GM11168 (cell line): ENCODE measurements around the gene ELOF1.

Experiments
- in situ Hi-C: fragments of 300-500 bp; cut with MboI; formaldehyde crosslinking; loops from one replicate; pipeline ENCODE4 v1.12.0; 2022; ENCODE audit warnings: low sequenced_read_pairs; ENCODE audit not compliant: unreplicated experiment

ELOF1 gene

DNA sequence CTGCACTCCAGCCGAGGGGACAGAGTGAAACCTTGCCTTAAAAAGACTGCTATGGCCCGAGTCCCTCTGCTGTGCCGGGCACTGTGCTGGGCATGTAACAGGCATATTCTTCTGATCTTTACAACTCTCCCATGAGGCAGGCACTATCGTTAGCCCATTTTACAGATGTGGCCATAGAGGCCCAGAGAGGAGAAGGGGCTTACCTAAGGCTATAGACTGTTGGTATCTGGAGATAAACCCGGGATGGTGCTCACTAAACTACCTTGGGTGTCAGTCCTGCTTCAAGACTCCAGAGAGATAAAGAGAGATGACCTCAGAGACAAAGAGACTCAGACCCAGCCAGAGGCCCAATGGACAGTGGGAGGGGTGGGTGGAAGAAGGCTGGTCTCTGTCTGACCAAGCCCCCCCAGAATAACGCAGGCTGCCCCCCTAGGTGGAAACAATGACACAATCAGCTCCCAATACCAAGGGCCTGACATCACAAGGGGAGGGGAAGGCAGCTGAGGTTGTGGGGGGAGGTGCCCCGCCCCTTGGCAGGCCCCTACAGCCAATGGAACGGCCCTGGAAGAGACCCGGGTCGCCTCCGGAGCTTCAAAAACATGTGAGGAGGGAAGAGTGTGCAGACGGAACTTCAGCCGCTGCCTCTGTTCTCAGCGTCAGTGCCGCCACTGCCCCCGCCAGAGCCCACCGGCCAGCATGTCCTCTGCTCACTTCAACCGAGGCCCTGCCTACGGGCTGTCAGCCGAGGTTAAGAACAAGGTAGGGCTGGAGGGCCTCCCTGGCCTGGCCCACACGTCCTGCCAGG lies 20.6 kb downstream of the ELOF1 start, which contains the start of gene CNN1:
CNN1 (plus strand) TSS at position 620 of the 805 bp plus-strand sequence; CDS start at position 697, 77 bp downstream.
- in situ Hi-C loops: no loop called here

DNA sequence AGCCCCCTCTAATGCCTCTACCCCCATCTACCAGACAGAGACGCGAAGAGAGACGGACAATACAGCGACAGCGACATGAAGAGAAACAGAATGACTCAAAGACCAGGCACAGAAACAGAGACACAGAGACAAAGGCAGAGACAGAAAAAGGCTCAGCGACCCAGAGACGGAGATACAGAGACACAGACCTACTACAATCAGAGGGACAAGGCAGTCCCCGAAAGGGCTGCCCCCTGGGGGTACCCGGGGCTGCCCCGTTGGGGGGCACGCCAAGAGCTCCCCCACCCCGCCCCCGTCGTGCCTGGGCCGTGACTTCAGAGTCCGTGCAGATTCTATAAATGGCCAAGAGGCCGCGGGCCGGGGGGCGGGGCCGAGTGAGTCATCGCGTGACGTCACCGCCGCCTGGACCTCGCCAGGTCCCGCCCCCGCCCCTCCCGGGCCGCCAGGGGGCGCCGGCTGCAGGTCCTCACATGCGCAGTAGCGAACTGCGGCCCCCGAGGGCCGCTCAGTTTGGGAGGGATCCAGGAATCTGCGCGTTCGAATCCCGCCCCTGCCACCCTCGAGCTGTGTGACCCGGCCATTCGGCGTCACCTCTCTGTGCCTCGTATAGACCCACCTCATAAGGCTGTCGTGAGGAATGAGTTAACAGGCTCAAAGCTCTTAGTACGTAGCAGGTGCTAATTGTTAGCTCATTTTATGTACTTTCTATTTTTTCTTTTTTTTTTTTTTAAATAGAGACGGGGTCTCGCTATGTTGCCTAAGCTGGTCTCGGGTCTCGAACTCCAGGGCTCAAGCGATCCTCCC lies 23.0 kb downstream of the ELOF1 start:
- in situ Hi-C loops: no loop called here

DNA sequence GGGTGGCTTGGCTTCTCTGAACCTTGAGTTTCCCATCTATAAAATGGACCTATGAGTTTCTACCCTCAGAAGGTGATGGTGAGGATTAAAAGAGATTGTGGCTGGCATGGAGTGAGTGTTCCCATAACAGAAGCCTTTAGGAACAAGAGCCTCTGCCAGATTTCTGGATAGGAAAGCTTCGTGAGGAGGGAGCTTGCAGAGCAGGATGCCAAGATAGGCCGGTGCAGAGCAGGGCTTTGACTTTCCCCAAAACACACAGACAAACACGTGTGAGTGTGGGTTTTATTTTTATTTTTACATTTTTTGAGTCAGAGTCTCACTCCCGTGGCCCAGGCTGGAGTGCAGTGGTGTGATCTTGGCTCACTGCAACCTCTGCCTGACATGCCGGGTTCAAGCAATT lies 24.1 kb downstream of the ELOF1 start:
- in situ Hi-C loops: no loop called here

DNA sequence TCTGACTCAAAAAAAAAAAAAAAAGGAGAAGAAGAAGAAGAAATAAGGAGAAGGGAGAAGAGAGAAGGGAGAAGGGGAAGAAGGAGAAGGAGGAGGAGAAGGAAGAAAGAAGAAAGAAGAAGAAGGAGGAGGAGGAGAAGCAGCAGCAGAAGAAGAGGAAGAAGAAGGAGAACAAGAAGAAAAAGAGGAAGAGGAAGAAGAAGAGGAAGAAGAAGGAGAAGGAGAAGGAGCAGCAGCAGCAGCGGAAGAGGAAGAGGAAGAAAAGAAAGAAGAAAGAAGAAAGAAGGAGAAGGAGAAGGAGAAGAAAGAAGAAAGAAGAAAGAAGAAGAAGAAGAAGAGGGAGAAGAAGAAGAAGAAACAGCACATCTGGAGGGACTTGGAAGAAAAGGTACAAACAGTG lies 24.5 kb downstream of the ELOF1 start:
- in situ Hi-C loops: no loop called here

DNA sequence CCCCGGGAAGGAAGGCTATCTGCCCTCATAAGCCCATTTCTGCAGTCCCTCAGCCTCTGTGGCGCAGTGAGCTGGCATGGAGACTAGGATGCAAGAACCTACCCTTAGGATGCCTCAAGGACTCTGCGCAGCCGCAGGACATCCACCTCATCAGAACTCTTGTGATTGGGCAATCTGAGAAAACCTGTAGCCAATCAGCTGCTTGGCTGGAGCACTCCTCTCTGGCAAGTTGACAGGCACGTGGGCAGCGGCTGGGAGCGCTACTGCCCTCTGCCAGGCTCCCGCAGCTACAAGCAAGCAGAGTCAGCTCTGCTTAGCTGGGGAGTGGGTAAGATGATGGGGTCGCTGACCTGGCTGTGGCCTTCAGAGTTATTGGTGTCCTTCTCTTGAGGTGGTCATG lies 28.6 kb downstream of the ELOF1 start:
- in situ Hi-C loops: no loop called here

DNA sequence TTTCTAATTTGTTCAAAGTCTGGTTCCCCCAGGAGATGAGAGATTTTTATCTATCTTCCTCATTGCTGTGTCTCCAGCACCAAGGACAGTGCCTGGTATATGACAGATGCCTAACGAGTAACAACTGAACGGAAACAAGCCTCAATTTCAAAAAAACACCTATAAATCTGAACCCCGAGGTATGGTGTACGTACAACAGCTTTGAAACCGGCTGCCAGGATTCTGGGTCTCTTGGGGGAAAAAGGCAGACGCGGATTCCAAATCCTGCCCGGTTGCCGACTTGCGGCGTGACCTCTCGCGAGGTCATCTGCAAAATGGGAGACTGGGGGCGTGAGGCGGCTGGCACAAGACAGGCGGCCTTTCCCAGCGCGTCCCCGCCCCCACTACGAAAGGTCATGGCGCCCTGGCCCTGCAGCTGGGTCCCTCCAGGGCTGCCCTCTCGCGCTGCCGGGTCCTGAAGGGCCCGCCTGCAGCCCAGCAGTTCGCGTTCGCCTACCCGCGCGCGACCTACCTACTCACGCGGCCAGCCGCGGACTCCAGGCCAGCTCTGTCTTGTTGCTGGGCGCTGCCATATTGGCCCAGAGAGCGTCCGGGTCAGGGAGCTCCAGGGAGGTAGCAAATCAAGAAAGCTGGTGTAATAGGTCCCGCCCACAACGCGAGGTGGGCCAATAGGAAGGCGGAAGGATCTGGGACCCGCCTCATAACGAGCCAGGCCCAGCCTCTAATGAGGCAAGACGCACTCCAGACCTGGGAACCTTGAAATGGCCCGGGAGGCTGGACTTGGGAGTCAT lies 30.3 kb downstream of the ELOF1 start, which contains the start of gene ECSIT:
ECSIT (minus strand) TSS at position 584 of the 791 bp plus-strand sequence. CDS start 9,964 bp downstream, outside the sequence.
- in situ Hi-C loops: no loop called here

DNA sequence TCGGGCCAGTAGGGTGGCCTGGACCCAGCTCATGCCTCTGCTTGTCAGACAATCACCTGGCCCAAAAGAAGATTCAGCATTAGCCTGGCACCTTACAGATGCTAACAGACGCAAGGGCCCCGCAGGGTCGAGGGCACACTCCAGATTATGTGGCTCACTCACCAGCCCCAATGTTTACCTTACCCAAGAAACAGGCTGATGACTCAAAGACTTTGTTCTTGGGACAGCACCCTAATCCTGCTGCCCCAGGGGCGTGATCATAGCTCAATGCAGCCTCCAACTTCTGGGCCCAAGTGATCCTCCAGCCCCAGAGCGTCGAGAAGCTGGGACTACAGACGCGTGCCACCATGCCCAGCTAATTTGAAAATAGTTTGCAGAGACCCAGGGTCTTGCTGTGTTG lies 39.9 kb downstream of the ELOF1 start:
- in situ Hi-C loops: no loop called here

DNA sequence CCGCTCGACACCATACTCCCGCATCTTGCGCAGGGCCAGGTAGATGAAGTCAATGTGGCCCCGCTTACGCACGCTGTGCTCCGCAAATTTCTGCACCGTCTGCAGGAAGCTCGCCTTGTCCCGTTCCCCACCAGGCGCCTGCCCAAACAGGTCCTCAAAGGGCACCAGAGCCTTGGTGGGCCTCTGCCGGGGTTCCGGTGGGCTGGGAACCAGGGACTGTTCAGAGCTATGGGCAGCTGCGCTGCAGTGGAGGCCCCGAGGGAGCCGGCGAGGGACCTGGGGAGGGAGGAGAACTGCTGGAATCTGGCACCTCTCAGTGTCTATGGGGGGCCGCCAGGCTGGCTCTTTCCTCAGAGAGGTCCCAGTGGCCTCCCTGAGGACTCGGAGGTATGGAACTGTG lies 45.1 kb downstream of the ELOF1 start:
- in situ Hi-C loops: no loop called here

DNA sequence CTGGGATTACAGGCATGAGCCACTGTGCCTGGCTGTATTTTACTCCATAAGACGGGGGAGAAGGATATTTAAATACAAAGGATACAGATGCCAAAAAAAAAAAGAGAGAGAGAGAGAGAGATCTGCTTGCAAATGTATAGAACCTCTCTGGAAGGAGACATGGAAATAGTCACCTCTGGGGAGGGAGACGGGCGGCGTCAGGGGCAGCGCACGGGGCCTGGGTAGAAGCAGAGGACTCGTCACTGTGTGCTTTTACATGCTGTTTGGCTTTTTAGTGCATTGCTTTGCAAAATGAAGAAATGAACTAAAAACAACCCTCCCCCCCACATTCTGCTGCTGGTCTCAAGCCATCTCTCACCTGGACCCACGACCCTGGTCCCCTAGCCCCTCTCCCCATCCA lies 48.6 kb downstream of the ELOF1 start:
- in situ Hi-C loops: no loop called here

DNA sequence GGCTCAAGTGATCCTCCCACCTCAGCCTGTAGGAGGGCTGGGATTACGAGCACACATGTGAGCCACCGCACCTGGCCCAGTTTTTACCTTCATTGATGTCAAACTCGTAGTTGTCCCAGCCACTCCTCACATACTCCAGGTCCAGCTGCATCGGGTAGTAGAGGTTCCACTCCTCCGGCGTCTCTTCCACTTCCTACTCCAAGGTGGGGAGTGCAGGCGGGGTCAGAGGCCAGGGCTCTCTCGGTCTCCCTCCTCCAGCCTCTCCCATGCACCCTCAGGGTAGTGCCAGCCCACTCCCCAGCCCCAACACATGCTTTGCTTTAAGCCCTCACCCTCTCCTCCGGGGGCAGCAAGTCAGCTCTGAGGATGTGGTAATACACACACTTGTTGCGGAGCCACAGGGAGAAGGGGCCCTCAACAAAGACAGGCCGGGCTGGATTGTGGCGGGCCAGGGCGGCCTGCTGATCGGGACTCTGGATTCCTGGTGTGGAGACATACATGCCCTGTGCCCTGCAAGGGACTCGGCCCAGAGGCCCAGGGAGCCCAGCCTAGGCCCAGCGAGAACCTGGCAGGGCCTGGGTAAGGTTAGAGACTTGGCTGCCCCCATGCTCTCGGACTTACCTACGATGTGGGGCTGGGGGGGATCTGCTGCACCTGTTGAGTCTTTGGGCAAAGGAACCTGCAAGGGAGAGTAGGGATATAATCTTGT lies 51.5 kb downstream of the ELOF1 start:
- in situ Hi-C loops: no loop called here

DNA sequence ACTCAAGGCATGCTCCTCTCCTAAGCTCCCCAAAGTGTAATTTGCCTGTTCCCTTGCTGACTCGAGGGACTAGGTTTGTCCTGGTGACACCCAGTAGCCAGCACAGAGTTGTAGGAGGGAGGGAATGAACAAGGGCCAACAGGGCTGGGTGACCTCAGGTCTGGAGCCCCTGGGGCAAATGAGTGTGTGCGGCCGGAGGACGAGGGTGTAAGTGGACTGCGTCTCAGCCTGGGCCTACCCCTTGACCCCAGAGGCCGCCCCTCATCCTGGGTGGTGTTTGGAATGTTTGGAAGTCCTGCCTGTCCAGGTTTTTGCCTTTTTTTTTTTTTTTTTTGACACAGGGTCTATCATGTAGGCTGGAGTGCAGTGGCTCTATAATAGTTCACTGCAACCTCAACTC lies 52.1 kb downstream of the ELOF1 start:
- in situ Hi-C loops: no loop called here

DNA sequence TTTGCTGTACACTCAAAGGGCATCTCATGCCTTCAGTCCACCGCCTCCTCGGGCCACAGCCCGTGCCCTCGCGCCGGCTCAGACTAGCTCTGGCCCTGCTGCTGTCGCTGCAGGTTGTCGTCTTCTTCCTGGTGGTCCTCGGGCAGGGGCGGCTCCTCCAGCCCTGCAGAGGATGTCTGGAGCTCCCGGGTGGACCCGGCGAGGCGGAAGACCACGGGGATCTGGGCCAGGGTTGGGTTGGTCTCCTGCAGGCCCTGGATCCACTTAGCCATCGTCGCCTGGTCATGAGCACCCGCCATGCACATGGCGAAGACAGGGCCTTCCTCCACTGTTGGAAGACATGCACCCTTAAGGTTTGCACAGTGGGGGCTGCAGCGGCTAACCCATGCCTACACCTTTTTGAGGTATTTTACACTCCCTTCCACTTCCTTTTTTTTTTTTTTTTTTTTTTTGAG lies 52.9 kb downstream of the ELOF1 start:
- in situ Hi-C loops: no loop called here

DNA sequence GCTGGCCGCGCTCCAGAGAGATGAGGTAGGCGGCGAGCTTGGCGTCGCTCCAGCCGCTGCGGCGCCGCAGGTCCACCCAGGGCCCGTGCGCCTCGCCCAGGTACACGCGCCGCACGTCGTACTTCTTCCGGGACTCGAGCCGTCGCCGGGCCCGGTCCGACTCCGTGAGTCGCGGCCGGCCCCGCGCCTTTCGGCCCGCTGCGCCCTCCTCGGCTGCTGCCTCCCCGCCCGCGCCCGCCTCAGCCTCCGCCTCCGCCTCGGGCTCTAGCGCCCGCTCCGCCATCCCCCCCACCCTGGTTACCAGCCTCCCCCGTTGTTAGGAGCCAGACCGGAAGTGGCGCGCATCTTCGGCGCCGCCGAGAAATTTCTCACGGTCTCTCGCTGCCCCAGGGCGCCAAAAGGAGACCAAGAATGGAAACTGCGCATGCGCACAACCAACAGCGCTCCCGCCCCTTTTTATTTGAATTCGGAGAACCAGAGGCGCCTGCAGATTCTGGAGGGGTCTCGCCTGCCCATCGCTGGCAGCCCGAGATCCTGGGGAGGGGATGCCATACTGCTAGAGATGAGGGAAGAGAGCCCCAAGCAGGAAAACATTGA lies 53.4 kb downstream of the ELOF1 start, which contains the start of gene ZNF653:
ZNF653 (minus strand) TSS at position 336 of the 597 bp plus-strand sequence; CDS start at position 283, 53 bp downstream.
- in situ Hi-C loops: no loop called here

DNA sequence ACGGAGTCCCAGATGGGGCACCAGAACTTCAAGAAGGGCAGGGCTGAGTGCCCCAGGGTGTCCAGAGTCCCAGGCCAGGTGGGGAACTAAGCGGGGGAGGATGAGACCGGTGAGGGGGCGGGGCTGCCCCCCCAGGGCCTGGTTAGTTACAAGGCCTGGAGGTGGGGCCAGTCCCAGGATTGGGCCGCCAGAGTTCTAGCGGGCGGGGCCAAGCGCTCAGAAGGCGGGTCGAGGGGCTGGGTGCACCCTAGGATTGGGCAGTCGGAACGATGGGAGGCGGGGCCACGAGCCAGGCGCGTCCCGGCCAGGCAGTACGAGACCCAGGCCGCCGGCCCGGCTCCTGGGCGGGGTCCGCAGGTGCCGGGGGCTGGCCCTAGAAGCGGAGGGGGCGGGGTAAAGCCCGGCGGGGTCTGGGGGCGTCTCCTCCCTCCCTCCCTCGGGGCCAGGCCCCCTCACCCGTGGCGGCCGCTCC lies 54.0 kb downstream of the ELOF1 start:
- in situ Hi-C loops: no loop called here

DNA sequence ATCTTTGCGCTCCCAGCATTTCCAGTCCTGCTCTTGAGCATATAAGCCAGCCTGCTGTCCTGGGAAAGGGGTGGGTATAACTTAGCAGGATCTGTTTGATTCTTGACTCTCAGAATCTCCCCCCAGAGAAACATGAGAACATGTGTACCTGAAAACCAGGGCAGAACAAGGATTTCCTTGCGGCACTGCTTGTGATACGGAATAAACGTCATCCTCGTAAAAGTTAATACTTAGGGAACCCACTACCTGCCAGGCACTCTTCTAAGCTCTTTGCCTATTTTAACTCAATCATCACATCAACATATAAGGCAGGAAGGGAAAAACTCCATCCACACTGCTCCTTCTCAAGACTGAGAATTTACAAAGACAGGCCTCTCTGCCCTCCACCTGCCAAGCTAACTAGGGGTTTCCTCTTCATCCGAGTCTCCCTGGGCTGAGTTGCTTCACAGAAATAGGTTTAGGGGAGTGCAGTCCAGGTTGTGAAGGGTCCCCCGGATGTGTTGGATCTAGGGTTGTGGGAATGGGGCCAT lies 54.5 kb downstream of the ELOF1 start:
- in situ Hi-C loops: no loop called here
